Gastrocnemius medialis (tissue), 4 donors: ENCODE measurements around the gene ABHD17B.

Source experiments
- POLR2A ChIP-seq, 2 donors: fragments of 450-650 bp; IDR thresholded peaks; one replicate each; pipeline ENCODE4 v1.6.1; 2017; ENCODE audit warnings: antibody characterized with exemption in 2 of 2, mild to moderate bottlenecking in 2 of 2, moderate library complexity in 2 of 2
- TF ChIP-seq, protein P1 (sequence below), 5 experiments: fragments of 450-650 bp in 3 of 5; fragments of 200-600 bp in 2 of 5; sonication (generic) in 2 of 5; IDR thresholded peaks in 4 of 5; conservative IDR thresholded peaks in 1 of 5; 1 replicate in 4 of 5; 2 replicates in 1 of 5; pipeline ENCODE4 v1.5.1; 2016 to 2019; ENCODE audit warnings: antibody characterized with exemption in 5 of 5, mild to moderate bottlenecking in 3 of 5, moderate library complexity in 3 of 5

DNA sequence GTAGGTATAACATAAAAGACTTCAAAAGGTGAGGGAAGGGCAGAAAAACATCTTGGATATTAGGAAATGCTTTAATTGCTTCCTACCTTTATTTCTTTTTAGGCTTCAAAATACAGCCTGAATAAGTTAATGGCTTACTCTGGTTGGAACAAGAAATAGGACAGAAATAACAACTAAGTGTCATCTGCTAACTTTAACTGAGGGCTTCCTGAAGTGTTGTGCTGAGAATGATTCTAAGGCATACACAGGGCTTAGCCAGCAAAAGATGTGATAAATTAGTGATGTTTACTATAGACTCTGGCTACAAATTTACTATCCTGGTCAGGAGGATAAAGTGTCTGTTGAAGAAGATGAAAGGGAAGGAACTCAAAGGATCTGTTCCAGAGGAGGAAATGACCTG lies 34.2 kb downstream of the ABHD17B start:
- TF ChIP-seq, protein P1, sequence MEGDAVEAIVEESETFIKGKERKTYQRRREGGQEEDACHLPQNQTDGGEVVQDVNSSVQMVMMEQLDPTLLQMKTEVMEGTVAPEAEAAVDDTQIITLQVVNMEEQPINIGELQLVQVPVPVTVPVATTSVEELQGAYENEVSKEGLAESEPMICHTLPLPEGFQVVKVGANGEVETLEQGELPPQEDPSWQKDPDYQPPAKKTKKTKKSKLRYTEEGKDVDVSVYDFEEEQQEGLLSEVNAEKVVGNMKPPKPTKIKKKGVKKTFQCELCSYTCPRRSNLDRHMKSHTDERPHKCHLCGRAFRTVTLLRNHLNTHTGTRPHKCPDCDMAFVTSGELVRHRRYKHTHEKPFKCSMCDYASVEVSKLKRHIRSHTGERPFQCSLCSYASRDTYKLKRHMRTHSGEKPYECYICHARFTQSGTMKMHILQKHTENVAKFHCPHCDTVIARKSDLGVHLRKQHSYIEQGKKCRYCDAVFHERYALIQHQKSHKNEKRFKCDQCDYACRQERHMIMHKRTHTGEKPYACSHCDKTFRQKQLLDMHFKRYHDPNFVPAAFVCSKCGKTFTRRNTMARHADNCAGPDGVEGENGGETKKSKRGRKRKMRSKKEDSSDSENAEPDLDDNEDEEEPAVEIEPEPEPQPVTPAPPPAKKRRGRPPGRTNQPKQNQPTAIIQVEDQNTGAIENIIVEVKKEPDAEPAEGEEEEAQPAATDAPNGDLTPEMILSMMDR (IDR thresholded peaks at IDR 0.05 in 4 of 5, conservative IDR thresholded peaks at IDR 0.05 in 1 of 5): no peak
- no peak for TF ChIP-seq POLR2A (IDR thresholded peaks at IDR 0.05)
